GM23338 (cell line): ENCODE data around the gene KIRREL3. TPM values are rescaled to one million over a fixed set of nuclear protein-coding genes. Genes with fewer than 3 reads are reported as not detected.

Experiments used
- ATAC-seq: fragments of 200-7000 bp; cut with Tn5 transposase; 3 replicates; pipeline ENCODE4 v1.9.1; 2020
- DNase-seq: peaks from one replicate; pipeline ENCODE4 v3.0.0-alpha.2; 2015; ENCODE audit warnings: low spot score
- H2AFZ ChIP-seq: fragments of 200-600 bp; sonication (generic); 2 replicates; pipeline ENCODE4 v1.8.0; 2016; ENCODE audit warnings: antibody characterized with exemption, mild to moderate bottlenecking, moderate library complexity
- H3F3A ChIP-seq: fragments of 200-600 bp; sonication (generic); replicated peaks from 2 replicates; pipeline ENCODE4 v1.8.0; 2017; ENCODE audit warnings: antibody characterized with exemption, mixed run types, low read depth
- H3K27ac ChIP-seq: fragments of 200-600 bp; sonication (generic); 2 replicates; pipeline ENCODE4 v1.6.1; 2016; ENCODE audit warnings: low read depth
- H3K27me3 ChIP-seq: fragments of 200-600 bp; sonication (generic); 2 replicates; pipeline ENCODE4 v1.8.0; 2016; ENCODE audit warnings: mild to moderate bottlenecking, mixed run types, moderate library complexity; ENCODE audit not compliant: insufficient read depth
- H3K36me3 ChIP-seq: fragments of 200-600 bp; sonication (generic); 2 replicates; pipeline ENCODE4 v1.8.0; 2016; ENCODE audit warnings: mild to moderate bottlenecking; ENCODE audit not compliant: insufficient read depth
- H3K4me1 ChIP-seq: fragments of 200-600 bp; sonication (generic); 2 replicates; pipeline ENCODE4 v1.8.0; 2016; ENCODE audit warnings: mild to moderate bottlenecking, moderate library complexity; ENCODE audit not compliant: insufficient read depth
- H3K4me2 ChIP-seq: fragments of 200-600 bp; sonication (generic); 2 replicates; pipeline ENCODE4 v1.7.1; 2017; ENCODE audit warnings: mixed run types
- H3K4me3 ChIP-seq: fragments of 200-600 bp; sonication (generic); 2 replicates; pipeline ENCODE4 v1.6.1; 2016; ENCODE audit warnings: mixed run types
- H3K79me2 ChIP-seq: fragments of 200-600 bp; sonication (generic); replicated peaks from 2 replicates; pipeline ENCODE4 v1.8.0; 2017; ENCODE audit warnings: mild to moderate bottlenecking; ENCODE audit not compliant: insufficient read depth
- H3K9me2 ChIP-seq: fragments of 200-600 bp; sonication (generic); 2 replicates; pipeline ENCODE4 v1.8.0; 2017; ENCODE audit not compliant: insufficient read depth
- H4K20me1 ChIP-seq: fragments of 200-600 bp; sonication (generic); replicated peaks from 2 replicates; pipeline ENCODE4 v1.8.0; 2017; ENCODE audit warnings: mild to moderate bottlenecking; ENCODE audit not compliant: insufficient read depth
- H3K27ac Mint-ChIP-seq: 2 replicates; pipeline ENCODE4 v1.8.0; 2020; ENCODE audit warnings: inconsistent platforms, mild to moderate bottlenecking, moderate library complexity, mixed read lengths
- H3K27me3 Mint-ChIP-seq: 3 replicates; pipeline ENCODE4 v1.8.0; 2022; ENCODE audit warnings: low read depth, mild to moderate bottlenecking, moderate library complexity, mixed read lengths, inconsistent platforms; ENCODE audit not compliant: insufficient read depth, poor library complexity
- H3K36me3 Mint-ChIP-seq: 3 replicates; pipeline ENCODE4 v1.8.0; 2021; ENCODE audit warnings: low read depth, mild to moderate bottlenecking, inconsistent platforms, moderate library complexity, mixed read lengths
- H3K4me1 Mint-ChIP-seq: 3 replicates; pipeline ENCODE4 v1.8.0; 2020; ENCODE audit warnings: mild to moderate bottlenecking, inconsistent platforms, mixed read lengths
- H3K4me3 Mint-ChIP-seq: 3 replicates; pipeline ENCODE4 v1.8.0; 2021; ENCODE audit warnings: moderate library complexity, mild to moderate bottlenecking, inconsistent platforms, mixed read lengths
- H3K9me3 Mint-ChIP-seq: 3 replicates; pipeline ENCODE4 v1.8.0; 2020; ENCODE audit warnings: moderate library complexity, mild to moderate bottlenecking, inconsistent platforms, mixed read lengths
- CTCF ChIP-seq, 2 experiments: fragments of 200-600 bp in 1 of 2; sonication (generic) in 1 of 2; conservative IDR thresholded peaks; 2 replicates each; pipeline versions ENCODE4 v1.5.1 to v1.6.1; 2016 to 2017; ENCODE audit warnings: antibody characterized with exemption in 2 of 2, low read depth in 2 of 2, mild to moderate bottlenecking in 2 of 2, moderate library complexity in 1 of 2
- ETS1 ChIP-seq: IDR thresholded peaks from 2 replicates; pipeline ENCODE4 v1.6.1; 2016; ENCODE audit warnings: antibody characterized with exemption
- EZH2phosphoT487 ChIP-seq: fragments of 200-600 bp; sonication (generic); IDR thresholded peaks from one replicate; pipeline ENCODE4 v1.8.1; 2018; ENCODE audit warnings: antibody characterized with exemption; ENCODE audit not compliant: unreplicated experiment
- JUNB ChIP-seq: IDR thresholded peaks from one replicate; pipeline ENCODE4 v1.6.1; 2016; ENCODE audit warnings: antibody characterized with exemption; ENCODE audit not compliant: unreplicated experiment
- NANOG ChIP-seq: IDR thresholded peaks from 2 replicates; pipeline ENCODE4 v1.6.1; 2016; ENCODE audit warnings: antibody characterized with exemption, borderline replicate concordance
- REST ChIP-seq: IDR thresholded peaks from one replicate; pipeline ENCODE4 v1.6.1; 2018; ENCODE audit warnings: antibody characterized with exemption; ENCODE audit not compliant: unreplicated experiment
- ZNF114 ChIP-seq: fragments of 250-450 bp; sonication (Bioruptor Pico); IDR thresholded peaks from 2 replicates; pipeline ENCODE4 v1.5.0; 2020; ENCODE audit warnings: mild to moderate bottlenecking, moderate library complexity
- ZNF331 ChIP-seq: fragments of 250-450 bp; sonication (Bioruptor Pico); IDR thresholded peaks from 2 replicates; pipeline ENCODE4 v1.5.0; 2020; ENCODE audit warnings: low read depth, mild to moderate bottlenecking, moderate library complexity
- polyA plus RNA-seq: library from polyadenylated mRNA; unstranded; fragments of >200 nt; fragmentation: Nextera tagmentation; extraction: Ambion mirVana; gene quantifications from 2 replicates; pipeline ENCODE4 v1.2.1, GENCODE V29; 2016
- total RNA-seq: library from RNA; depleted of rRNA; stranded (reverse); fragments of >200 nt; shearing (Covaris generic); gene quantifications from 2 replicates; pipeline ENCODE4 v1.2.3, GENCODE V29; 2014

KIRREL3 gene
- total and polyA plus RNA-seq, 2 experiments from 2014 or later, result 0.13 to 1.5 TPM

GRCh38 chr11:126965331-126965730 lies 35.2 kb downstream of the KIRREL3 start (continued):
- TF ChIP-seq REST (no peak), NANOG (no peak), EZH2phosphoT487 (no peak)

- ATAC-seq, result no peak
- H3K27ac ChIP-seq, result no peak overlapping the region
- H3K27me3 Mint-ChIP-seq, result no peaks in the 10 kb centered on the region
- H3K36me3 ChIP-seq, result no peaks in the 10 kb centered on the region
- H3K27me3 ChIP-seq, result no peaks in the 10 kb centered on the region
- H3K4me2 ChIP-seq, result no peak overlapping the region
- peaks cover 5% of the 10 kb centered on the region; the same call in 1 of the 2 replicates for H3K9me2 ChIP-seq
- DNase-seq, result no peak
- H3K4me3 ChIP-seq, result no peak overlapping the region
- H3K27ac Mint-ChIP-seq, result no peak overlapping the region
- no peaks in the 10 kb centered on the region for H3K9me3 Mint-ChIP-seq
- H3K36me3 Mint-ChIP-seq, result no peaks in the 10 kb centered on the region
- H3K4me1 Mint-ChIP-seq, result peaks cover under 1% of the 10 kb centered on the region; the same call in 2 of the 3 replicates
- H3K4me3 Mint-ChIP-seq, result no peak overlapping the region
- H2AFZ ChIP-seq, result no peak overlapping the region
- no peaks in the 10 kb centered on the region for H3F3A ChIP-seq
- H4K20me1 ChIP-seq, result no peaks in the 10 kb centered on the region
- no peaks in the 10 kb centered on the region for H3K79me2 ChIP-seq
- no peaks in the 10 kb centered on the region for H3K4me1 ChIP-seq
- TF ChIP-seq ZNF114 (CRISPR knock-in tag) (no peak), REST (no peak), NANOG (no peak), CTCF (conservative IDR thresholded peaks at IDR 0.05; ENCODE audit: low read depth in 2 of 2) (no peak), ETS1 (no peak), ZNF331 (CRISPR knock-in tag) (no peak), JUNB (no peak)
Observed at GRCh38 chr11:126963603-126964363, 36.8 kb downstream of the KIRREL3 start.
